A673 (cell line): Measurements from ENCODE around the gene PGAP6.

Experiments used
- EZH2 ChIP-seq: fragments of 200-600 bp; sonication (generic); IDR thresholded peaks from 2 replicates; pipeline ENCODE4 v1.6.1; 2017; ENCODE audit warnings: borderline replicate concordance, low read depth, mild to moderate bottlenecking, mixed read lengths, antibody characterized with exemption, low read length; ENCODE audit not compliant: poor library complexity, severe bottlenecking
- TF ChIP-seq, protein P1 (sequence below): fragments of 300-800, 200-600 bp; sonication (generic); conservative IDR thresholded peaks from 2 replicates; pipeline ENCODE4 v1.5.1; 2017; ENCODE audit warnings: low read depth, mild to moderate bottlenecking, antibody characterized with exemption, low read length, moderate library complexity, mixed read lengths

DNA sequence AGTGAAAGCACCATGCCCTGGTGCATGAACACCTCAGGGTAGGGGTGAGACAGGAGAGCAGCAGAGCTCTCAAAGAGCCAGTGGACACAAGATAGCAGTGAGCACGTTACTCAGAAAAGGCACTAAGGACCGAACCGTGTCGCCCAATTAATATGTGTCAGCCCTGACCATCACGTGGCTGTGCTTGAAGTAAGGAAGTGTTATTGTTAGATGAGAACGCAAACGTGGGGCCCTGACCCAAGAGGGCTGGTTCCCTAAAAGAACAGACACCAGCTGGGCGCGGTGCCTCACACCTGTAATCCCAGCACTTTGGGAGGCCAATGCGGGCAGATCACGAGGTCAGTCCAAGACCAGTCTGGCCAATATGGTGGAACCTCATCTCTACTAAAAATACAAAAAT is 45.5 kb downstream of the PGAP6 start:
- TF ChIP-seq, protein P1, sequence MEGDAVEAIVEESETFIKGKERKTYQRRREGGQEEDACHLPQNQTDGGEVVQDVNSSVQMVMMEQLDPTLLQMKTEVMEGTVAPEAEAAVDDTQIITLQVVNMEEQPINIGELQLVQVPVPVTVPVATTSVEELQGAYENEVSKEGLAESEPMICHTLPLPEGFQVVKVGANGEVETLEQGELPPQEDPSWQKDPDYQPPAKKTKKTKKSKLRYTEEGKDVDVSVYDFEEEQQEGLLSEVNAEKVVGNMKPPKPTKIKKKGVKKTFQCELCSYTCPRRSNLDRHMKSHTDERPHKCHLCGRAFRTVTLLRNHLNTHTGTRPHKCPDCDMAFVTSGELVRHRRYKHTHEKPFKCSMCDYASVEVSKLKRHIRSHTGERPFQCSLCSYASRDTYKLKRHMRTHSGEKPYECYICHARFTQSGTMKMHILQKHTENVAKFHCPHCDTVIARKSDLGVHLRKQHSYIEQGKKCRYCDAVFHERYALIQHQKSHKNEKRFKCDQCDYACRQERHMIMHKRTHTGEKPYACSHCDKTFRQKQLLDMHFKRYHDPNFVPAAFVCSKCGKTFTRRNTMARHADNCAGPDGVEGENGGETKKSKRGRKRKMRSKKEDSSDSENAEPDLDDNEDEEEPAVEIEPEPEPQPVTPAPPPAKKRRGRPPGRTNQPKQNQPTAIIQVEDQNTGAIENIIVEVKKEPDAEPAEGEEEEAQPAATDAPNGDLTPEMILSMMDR = no peak
- no peak for TF ChIP-seq EZH2
